Activated naive CD8-positive, alpha-beta T cell treated with anti-CD3 and anti-CD28 coated beads, Interleukin-2, amount 50 U/mL, for 16 hours (primary cell): ENCODE results near the gene UBE2M.
A peak's percentile ranks its signal among the peaks of the same experiment; 100 is the strongest.
"Not testable (repeated sequence)": the region's sequence is repeated elsewhere in the genome, so short reads cannot be mapped to it uniquely, and the experiment has no call there.

Experiments used
- DNase-seq: peaks from one replicate; pipeline ENCODE4 v3.0.0-alpha.2; 2020; ENCODE audit warnings: low read depth, low spot score

Gene UBE2M

DNA sequence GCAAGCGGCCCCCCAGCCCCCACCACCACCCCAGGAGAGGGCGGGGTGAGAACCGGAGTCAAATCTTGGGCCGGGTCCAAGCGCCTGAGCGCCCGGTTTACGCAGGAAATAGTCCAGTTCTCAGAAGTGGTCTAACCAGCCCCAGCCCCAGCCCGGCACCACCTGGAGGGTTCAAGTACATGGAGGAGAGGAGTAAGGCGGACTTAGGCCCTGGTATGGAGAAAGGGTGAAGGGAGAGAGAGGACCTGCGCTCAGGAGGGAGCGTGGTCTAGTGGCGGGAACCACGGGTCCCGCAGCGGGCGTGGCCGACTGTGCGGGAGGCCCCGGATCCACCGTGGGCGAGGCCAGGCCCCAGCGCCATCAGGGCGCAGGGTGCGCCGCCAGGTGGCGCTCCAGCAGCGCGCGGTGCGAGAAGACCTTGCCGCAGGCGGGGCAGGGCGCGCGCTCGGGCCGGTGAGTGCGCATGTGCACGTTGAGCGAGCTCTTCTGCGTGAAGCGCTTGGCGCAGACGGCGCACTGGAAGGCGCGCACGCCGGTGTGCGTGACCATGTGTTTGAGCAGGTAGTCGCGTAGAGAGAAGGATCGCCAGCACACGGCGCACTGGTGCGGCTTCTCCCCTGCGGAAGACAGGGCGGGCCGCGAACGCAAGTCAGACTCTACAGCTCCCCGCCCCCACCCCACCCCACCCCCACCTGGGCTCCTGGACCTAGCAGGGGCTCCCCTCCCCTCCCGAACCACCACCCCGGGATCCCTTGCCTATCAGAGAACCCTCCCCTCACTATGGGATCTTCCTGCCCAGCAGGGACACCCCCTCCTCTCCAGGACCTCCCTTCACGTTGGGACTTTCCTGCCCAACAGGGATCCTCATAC, 44.5 kb downstream of the UBE2M start:
- DNase-seq = peak; percentile 90

GRCh38 chr19:58513213-58513693, 45.2 kb downstream of the UBE2M start:
- no peak for DNase-seq

GRCh38 chr19:58511353-58512208, 46.8 kb downstream of the UBE2M start, which contains the start of gene SLC27A5:
TSS of gene SLC27A5 (minus strand) at chr19:58511992. CDS start at chr19:58511955, 37 bp downstream.
- no peak for DNase-seq

GRCh38 chr19:58510084-58510862, 48.1 kb downstream of the UBE2M start:
- no peak for DNase-seq

GRCh38 chr19:58509731-58510083, 48.7 kb downstream of the UBE2M start:
- no peak for DNase-seq

DNA sequence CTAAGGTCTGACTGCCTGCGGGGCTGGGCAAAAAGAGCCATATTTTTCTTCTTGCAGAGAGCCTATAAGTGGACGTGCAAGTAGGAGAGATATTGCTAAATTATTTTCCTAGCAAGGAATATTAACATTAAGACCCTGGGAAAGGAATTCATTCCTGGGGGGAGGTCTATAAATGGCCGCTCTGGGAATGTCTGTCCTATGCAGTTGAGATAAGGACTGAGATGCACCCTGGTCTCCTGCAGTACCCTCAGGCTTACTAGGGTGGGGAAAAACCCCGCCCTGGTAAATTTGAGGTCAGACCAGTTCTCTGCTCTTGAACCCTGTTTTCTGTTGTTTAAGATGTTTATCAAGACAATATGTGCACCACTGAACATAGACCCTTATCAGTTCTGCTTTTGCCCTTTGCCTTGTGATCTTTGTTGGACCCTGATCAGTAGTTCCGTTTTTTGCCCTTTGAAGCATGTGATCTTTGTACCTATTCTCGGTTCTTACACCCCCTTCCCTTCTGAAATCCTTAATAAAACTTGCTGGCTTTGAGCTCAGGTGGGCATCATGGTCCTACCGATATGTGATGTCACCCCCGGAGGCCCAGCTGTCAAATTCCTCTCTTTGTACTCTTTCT, 50.7 kb downstream of the UBE2M start:
- not testable (repeated sequence) for DNase-seq
